ENCODE results near the gene IRF2BP2.

IRF2BP2 gene

DNA sequence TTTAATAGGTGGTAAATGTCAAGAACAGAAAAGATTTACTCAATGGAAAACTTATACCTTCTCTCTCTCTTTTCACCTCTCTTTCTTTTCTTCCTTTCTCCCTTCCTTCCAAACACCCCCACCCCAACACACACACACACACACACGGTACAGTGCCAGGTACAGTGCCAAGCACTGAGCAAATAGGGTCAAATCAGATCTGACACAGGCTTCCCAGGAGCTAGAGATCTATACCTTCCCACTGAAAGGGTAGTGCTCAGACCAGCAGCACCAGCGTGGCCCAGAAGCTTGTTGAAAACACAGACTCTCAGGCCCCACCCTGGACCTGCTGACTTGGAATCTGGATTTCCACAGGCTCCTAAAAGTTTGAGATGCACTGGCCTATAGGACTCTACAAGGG is 31.9 kb downstream of the IRF2BP2 start:
- no peak overlapping the region for H3K4me3 ChIP-seq (ENCODE audit: low read depth, low read length)
- TF ChIP-seq, protein P1, sequence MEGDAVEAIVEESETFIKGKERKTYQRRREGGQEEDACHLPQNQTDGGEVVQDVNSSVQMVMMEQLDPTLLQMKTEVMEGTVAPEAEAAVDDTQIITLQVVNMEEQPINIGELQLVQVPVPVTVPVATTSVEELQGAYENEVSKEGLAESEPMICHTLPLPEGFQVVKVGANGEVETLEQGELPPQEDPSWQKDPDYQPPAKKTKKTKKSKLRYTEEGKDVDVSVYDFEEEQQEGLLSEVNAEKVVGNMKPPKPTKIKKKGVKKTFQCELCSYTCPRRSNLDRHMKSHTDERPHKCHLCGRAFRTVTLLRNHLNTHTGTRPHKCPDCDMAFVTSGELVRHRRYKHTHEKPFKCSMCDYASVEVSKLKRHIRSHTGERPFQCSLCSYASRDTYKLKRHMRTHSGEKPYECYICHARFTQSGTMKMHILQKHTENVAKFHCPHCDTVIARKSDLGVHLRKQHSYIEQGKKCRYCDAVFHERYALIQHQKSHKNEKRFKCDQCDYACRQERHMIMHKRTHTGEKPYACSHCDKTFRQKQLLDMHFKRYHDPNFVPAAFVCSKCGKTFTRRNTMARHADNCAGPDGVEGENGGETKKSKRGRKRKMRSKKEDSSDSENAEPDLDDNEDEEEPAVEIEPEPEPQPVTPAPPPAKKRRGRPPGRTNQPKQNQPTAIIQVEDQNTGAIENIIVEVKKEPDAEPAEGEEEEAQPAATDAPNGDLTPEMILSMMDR (IDR thresholded peaks at IDR 0.05; ENCODE audit: low read depth, low read length), result no peak

- TF ChIP-seq, protein P1 (IDR thresholded peaks at IDR 0.05; ENCODE audit: low read depth, low read length), result no peak
- H3K4me3 ChIP-seq (ENCODE audit: low read depth, low read length), result no peak overlapping the region
These were observed 36.2 kb downstream of the IRF2BP2 start for GRCh38 chr1:234573711-234574299.

- H3K4me3 ChIP-seq (ENCODE audit: low read depth, low read length), result no peak overlapping the region
- TF ChIP-seq, protein P1 (IDR thresholded peaks at IDR 0.05; ENCODE audit: low read depth, low read length), result no peak
These were observed 37.0 kb downstream of the IRF2BP2 start for GRCh38 chr1:234572966-234573365.

- no peak overlapping the region for H3K4me3 ChIP-seq (ENCODE audit: low read depth, low read length)
- TF ChIP-seq, protein P1 (IDR thresholded peaks at IDR 0.05; ENCODE audit: low read depth, low read length), result no peak
These were observed 38.3 kb downstream of the IRF2BP2 start for GRCh38 chr1:234571702-234572101.

- TF ChIP-seq, protein P1 (IDR thresholded peaks at IDR 0.05; ENCODE audit: low read depth, low read length), result no peak
- no peak overlapping the region for H3K4me3 ChIP-seq (ENCODE audit: low read depth, low read length)
These were observed 39.5 kb downstream of the IRF2BP2 start for GRCh38 chr1:234570329-234571120.

- TF ChIP-seq, protein P1 (IDR thresholded peaks at IDR 0.05; ENCODE audit: low read depth, low read length), result no peak
- H3K4me3 ChIP-seq (ENCODE audit: low read depth, low read length), result no peak overlapping the region
These were observed 41.6 kb downstream of the IRF2BP2 start for GRCh38 chr1:234568345-234568744.

DNA sequence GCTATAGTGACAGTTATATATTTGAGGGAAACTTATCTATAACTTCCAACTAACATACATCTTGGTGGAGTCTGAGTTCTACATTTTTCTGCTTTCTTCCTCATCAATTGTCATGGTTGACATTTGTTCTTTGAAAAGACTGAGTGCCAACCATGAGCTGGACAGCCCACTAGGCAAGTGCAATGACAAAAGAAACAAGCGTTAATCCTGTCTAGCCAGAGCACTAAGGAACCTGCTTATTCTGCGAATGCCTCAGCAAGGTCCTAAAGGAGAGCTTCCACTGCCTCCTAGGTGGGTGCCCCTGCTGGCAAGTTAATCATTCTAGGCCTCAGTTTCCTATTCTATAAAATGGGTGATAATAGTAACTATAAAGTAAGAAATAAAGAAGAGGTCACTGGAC is 44.8 kb downstream of the IRF2BP2 start:
- no peak overlapping the region for H3K4me3 ChIP-seq (ENCODE audit: low read depth, low read length)
- TF ChIP-seq, protein P1 (IDR thresholded peaks at IDR 0.05; ENCODE audit: low read depth, low read length), result no peak

All from WI38 (cell line).